ENCODE data around the gene CLPTM1.
A peak's percentile ranks its signal among the peaks of the same experiment; 100 is the strongest.

CLPTM1 gene

GRCh38 chr19:45016388-45017314 is 61.5 kb downstream of the CLPTM1 start:
- DNase-seq (ENCODE audit: low spot score), result peak; percentile 78

DNA sequence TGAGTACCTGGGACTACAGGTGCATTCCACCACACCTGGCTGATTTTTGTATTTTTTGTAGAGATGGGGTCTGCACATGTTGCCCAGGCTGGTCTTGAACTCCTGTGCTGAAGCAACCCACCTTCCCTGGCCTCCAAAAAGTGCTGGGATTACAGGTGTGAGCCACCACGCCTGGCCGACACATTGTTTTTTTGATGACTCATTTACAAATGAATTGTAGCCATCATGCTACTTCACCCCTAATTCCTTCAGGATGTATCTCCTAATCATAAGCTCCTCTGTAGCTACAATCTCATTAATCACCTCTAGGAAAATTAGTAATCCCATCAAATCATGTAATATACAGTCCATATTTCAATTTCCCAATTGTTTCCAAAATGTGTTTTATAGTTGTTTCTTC is 64.0 kb downstream of the CLPTM1 start:
- no peak for DNase-seq (ENCODE audit: low spot score)

DNA sequence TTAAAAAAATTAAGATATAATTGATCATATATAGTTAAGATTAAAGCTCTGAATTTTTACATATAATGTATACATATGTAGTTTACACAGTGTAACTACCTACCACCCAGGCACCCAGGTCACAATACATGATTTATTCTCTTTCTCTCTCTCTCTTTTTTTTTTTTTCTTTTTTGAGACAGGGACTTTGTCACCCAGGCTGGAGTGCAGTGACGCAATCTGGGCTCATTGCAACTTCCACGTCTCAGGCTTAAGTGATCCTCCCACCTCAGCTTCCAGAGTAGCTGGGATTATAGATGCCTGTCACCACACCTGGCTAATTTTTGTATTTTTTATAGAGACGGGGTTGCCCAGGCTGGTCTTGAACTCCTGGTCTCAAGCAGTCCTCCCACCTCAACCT is 64.9 kb downstream of the CLPTM1 start:
- no peak for DNase-seq (ENCODE audit: low spot score)

DNA sequence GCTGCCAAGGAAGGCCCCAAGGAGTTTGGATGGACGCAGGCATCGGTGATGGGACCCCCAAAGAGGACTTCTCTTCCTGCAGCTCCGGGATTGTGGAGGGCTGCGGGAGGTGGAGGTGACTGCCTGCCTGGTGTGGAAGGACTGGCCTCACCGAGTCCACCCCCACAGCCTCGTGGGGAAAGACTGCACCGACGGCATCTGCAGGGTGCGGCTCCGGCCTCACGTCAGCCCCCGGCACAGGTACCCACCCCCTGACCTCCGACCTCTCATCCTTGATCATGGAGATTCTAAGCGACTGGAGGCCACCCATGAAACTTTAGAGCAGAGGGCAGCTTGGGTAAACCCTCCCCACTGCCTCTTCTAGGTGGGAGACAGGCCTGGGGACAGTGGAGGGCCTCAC is 66.8 kb downstream of the CLPTM1 start:
- DNase-seq (ENCODE audit: low spot score), result no peak

- DNase-seq (ENCODE audit: low spot score), result no peak
Observed at GRCh38 chr19:45023048-45023447, 67.9 kb downstream of the CLPTM1 start.

GRCh38 chr19:45025264-45025663 is 70.1 kb downstream of the CLPTM1 start:
- no peak for DNase-seq (ENCODE audit: low spot score)

- no peak for DNase-seq (ENCODE audit: low spot score)
Observed at GRCh38 chr19:45027371-45027770, 72.2 kb downstream of the CLPTM1 start.

DNA sequence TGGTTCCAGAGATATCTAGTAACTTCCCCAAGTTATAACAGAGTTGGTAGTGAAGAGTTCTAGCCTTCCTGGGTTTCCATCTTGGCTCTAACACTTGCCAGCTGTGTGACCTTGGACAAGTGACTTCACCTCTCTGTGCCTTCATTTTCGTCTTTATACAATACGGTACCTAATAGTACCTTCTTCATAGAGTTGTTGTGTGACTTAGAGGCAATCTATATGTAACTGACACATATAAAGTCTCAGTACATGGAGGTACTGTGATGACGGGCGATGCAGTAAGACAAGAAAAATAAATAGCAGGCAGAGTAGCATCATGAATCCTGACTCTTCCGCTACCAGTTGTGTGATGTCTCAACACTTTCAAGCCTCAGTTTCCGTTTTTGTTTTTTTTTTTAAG is 75.6 kb downstream of the CLPTM1 start:
- no peak for DNase-seq (ENCODE audit: low spot score)

GRCh38 chr19:45032421-45032820 is 77.2 kb downstream of the CLPTM1 start:
- no peak for DNase-seq (ENCODE audit: low spot score)

GRCh38 chr19:45035755-45036154 is 80.6 kb downstream of the CLPTM1 start:
- no peak for DNase-seq (ENCODE audit: low spot score)

DNA sequence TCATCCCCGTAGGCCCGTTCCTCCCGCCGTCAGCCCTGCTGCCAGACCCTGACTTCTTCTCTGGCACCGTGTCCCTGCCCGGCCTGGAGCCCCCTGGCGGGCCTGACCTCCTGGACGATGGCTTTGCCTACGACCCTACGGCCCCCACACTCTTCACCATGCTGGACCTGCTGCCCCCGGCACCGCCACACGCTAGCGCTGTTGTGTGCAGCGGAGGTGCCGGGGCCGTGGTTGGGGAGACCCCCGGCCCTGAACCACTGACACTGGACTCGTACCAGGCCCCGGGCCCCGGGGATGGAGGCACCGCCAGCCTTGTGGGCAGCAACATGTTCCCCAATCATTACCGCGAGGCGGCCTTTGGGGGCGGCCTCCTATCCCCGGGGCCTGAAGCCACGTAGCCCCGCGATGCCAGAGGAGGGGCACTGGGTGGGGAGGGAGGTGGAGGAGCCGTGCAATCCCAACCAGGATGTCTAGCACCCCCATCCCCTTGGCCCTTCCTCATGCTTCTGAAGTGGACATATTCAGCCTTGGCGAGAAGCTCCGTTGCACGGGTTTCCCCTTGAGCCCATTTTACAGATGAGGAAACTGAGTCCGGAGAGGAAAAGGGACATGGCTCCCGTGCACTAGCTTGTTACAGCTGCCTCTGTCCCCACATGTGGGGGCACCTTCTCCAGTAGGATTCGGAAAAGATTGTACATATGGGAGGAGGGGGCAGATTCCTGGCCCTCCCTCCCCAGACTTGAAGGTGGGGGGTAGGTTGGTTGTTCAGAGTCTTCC is 82.4 kb downstream of the CLPTM1 start:
- no peak for DNase-seq (ENCODE audit: low spot score)

DNA sequence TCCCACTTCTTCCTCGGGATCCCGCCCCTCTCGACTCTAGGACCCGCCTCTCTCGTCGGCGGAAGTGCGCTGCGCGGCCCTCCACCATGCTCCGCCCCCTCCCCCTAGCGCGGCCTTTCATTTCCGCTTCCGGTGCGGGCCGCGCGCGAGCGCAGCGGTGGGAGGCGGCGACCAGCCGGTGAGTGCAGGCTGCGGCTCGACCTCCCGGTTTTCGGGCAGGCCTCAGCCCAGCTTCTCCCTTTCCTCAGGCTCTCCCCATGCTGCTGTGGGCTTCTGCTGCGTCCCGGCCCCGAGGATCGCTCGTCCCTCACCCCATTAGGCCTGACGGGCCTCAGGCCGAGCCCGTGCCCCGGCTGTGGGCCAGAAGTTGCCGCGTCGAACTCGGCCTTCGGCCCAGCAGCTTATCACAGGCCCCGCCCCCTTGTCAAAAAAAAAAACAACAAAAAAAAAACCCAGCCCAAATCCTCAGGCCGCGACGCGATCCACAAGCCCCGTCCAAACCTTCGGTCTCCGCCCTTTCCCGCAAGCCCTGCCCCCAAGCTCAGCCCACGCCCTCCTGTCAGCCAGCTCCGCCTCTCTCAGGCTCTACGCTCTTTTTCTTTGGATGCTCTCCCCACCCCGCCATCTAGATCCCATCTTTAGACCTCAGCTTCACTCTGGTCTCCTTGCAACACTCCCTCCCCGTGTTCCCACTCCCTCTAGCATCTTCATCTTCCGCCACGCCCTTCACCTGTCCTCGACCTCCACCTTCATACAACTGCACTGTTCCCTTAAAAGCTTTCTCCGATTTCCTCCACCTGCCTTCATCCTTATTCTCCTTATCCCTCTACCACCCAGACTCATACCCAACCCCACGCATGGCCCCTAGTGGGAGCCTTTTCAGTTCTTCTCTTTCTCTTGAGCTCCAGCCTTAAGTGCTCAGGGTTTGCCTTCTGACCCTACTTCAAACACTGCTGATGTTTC is 84.0 kb downstream of the CLPTM1 start, which contains the start of gene CLASRP:
CLASRP (plus strand) TSS at position 115 of the 963 bp plus-strand sequence. CDS start 1,168 bp downstream, outside the sequence.
- DNase-seq (ENCODE audit: low spot score), result peak; percentile 98

DNA sequence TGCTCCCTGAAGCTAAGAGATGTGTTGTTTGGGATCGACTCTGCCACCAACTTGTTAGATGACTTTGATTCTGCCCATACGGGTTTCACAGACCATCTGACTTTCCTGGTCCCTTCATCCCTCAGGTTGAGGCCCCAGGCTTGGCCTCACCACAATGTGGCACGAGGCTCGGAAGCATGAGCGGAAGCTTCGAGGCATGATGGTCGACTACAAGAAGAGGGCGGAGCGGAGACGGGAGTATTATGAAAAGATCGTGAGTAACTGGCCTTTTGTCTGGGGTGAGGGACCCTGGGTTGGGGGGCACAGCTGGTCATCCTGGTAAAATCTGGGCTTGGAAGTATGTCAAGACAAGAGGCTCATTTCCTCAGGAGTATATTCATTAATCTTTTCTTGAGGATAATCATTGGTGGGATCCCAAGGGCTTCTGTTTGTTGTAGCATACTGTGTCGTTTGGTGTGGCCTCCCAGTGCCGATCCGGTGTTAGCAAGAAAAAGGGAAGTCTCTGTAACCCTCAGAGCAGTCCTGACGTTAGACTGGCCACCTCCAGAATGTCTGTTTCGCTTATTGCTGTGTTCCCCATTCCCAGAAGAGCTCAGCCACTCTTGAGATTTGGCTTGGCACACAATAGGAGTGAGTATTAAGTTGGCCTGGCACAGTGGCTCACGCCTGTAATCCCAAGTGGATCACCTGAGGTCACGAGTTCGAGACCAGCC is 85.0 kb downstream of the CLPTM1 start:
- DNase-seq (ENCODE audit: low spot score), result no peak

DNA sequence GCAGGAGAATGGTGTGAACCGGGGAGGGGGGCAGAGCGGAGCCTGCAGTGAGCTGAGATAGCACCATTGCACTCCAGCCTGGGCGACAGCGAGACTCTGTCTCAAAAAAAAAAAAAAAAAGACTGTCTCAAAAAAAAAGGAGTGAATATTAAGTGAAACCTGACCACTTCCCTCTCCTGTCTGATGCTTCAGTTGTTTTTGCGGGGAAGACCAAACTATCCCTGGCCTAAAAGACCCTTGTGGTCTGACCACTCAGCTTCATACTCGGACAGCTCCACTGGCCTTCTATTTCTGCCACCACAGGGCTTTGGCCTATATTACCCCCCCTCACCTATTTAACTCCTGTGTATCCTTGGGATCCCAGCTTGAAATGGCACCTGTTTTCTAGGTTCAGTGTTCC is 85.9 kb downstream of the CLPTM1 start:
- DNase-seq (ENCODE audit: low spot score), result no peak
